Neural cell (in vitro differentiated cells): ENCODE data around the gene DNAJC8. TPM values are rescaled to one million over a fixed set of nuclear protein-coding genes. Genes with fewer than 3 reads are reported as not detected.

Experiments used
- H2AFZ ChIP-seq: fragments of 200-600, 300-800 bp; sonication (generic), shearing (Covaris generic); 2 replicates; pipeline ENCODE4 v1.6.0; 2014; ENCODE audit warnings: low read depth, mild to moderate bottlenecking, antibody characterized with exemption, low read length, moderate library complexity
- H3F3A ChIP-seq: fragments of 200-600 bp; shearing (Covaris generic); 2 replicates; pipeline ENCODE4 v1.6.1; 2016; ENCODE audit warnings: mild to moderate bottlenecking, moderate library complexity, mixed read lengths, antibody characterized with exemption, low read length; ENCODE audit not compliant: insufficient read depth, poor library complexity, severe bottlenecking
- H3K27ac ChIP-seq: fragments of 200-600, 300-800 bp; sonication (generic), shearing (Covaris generic); 2 replicates; pipeline ENCODE4 v1.5.1; 2014; ENCODE audit warnings: mild to moderate bottlenecking, low read length, moderate library complexity
- H3K27me3 ChIP-seq: fragments of 300-800, 200-600 bp; sonication (generic), shearing (Covaris generic); 2 replicates; pipeline ENCODE4 v1.6.0; 2014; ENCODE audit warnings: mild to moderate bottlenecking, low read depth, low read length, moderate library complexity; ENCODE audit not compliant: insufficient read depth
- H3K36me3 ChIP-seq: fragments of 300-800, 200-600 bp; sonication (generic), shearing (Covaris generic); 2 replicates; pipeline ENCODE4 v1.5.1; 2014; ENCODE audit warnings: mild to moderate bottlenecking, antibody characterized with exemption, low read length, moderate library complexity; ENCODE audit not compliant: insufficient read depth
- H3K4me2 ChIP-seq: fragments of 300-800, 200-600 bp; sonication (generic), shearing (Covaris generic); 2 replicates; pipeline ENCODE4 v1.6.0; 2014; ENCODE audit warnings: mild to moderate bottlenecking, low read length
- H3K4me3 ChIP-seq: fragments of 300-800, 200-600 bp; sonication (generic), shearing (Covaris generic); 2 replicates; pipeline ENCODE4 v1.5.1; 2014; ENCODE audit warnings: mild to moderate bottlenecking, low read length, moderate library complexity
- H3K79me2 ChIP-seq: fragments of 200-600 bp; shearing (Covaris generic); replicated peaks from 2 replicates; pipeline ENCODE4 v1.6.0; 2014; ENCODE audit warnings: mild to moderate bottlenecking, low read length, moderate library complexity; ENCODE audit not compliant: insufficient read depth
- H3K9ac ChIP-seq: fragments of 300-800, 200-600 bp; sonication (generic), shearing (Covaris generic); 2 replicates; pipeline ENCODE4 v1.6.1; 2016; ENCODE audit warnings: mild to moderate bottlenecking, low read length, mixed read lengths
- H3K9me2 ChIP-seq: fragments of 200-600 bp; shearing (Covaris generic); 2 replicates; pipeline ENCODE4 v1.6.1; 2016; ENCODE audit warnings: mild to moderate bottlenecking, low read length, mixed read lengths; ENCODE audit not compliant: insufficient read depth
- H3K9me3 ChIP-seq: fragments of 200-600, 300-800 bp; sonication (generic), shearing (Covaris generic); 2 replicates; pipeline ENCODE4 v1.6.1; 2016; ENCODE audit warnings: mild to moderate bottlenecking, mixed run types, low read length, moderate library complexity, mixed read lengths
- H4K20me1 ChIP-seq: fragments of 200-600 bp; shearing (Covaris generic); 2 replicates; pipeline ENCODE4 v1.6.1; 2016; ENCODE audit warnings: mild to moderate bottlenecking, mixed run types; ENCODE audit not compliant: insufficient read depth
- CTCF ChIP-seq: fragments of 450-650 bp; IDR thresholded peaks from 2 replicates; pipeline ENCODE4 v1.5.1; 2014; ENCODE audit warnings: antibody characterized with exemption, mild to moderate bottlenecking, moderate library complexity; ENCODE audit not compliant: poor library complexity, severe bottlenecking
- EP300 ChIP-seq: fragments of 450-650 bp; conservative IDR thresholded peaks from 2 replicates; pipeline ENCODE4 v1.6.1; 2014; ENCODE audit warnings: antibody characterized with exemption, mild to moderate bottlenecking, moderate library complexity; ENCODE audit not compliant: poor library complexity, severe bottlenecking
- EZH2 ChIP-seq: fragments of 200-600, 300-800 bp; shearing (Covaris generic), sonication (generic); IDR thresholded peaks from 2 replicates; pipeline ENCODE4 v1.6.1; 2014; ENCODE audit warnings: antibody characterized with exemption, low read length, borderline replicate concordance, mild to moderate bottlenecking; ENCODE audit not compliant: insufficient read depth, poor library complexity, severe bottlenecking
- MXI1 ChIP-seq: fragments of 450-650 bp; conservative IDR thresholded peaks from 2 replicates; pipeline ENCODE4 v1.6.1; 2014; ENCODE audit warnings: antibody characterized with exemption, mild to moderate bottlenecking; ENCODE audit not compliant: poor library complexity, severe bottlenecking
- POLR2AphosphoS5 ChIP-seq: IDR thresholded peaks from 2 replicates; pipeline ENCODE4 v1.6.1; 2012
- RAD21 ChIP-seq: fragments of 450-650 bp; conservative IDR thresholded peaks from 2 replicates; pipeline ENCODE4 v1.6.1; 2014; ENCODE audit warnings: antibody characterized with exemption, mild to moderate bottlenecking, moderate library complexity
- REST ChIP-seq: IDR thresholded peaks from 2 replicates; pipeline ENCODE4 v1.6.1; 2012; ENCODE audit warnings: borderline replicate concordance
- SMC3 ChIP-seq: fragments of 450-650 bp; conservative IDR thresholded peaks from 2 replicates; pipeline ENCODE4 v1.6.1; 2014; ENCODE audit warnings: antibody characterized with exemption, mild to moderate bottlenecking, moderate library complexity; ENCODE audit not compliant: poor library complexity
- TAF1 ChIP-seq: IDR thresholded peaks from 2 replicates; pipeline ENCODE4 v1.6.1; 2012; ENCODE audit warnings: low read depth
- polyA plus RNA-seq: library from polyadenylated mRNA; depleted of rRNA; stranded (reverse); fragments of >200 nt; gene quantifications from 2 replicates; pipeline ENCODE4 v1.2.3, GENCODE V29; 2014

The DNAJC8 gene
- polyA plus RNA-seq, 1 donor from 2014 or later: 184 TPM

GRCh38 chr1:28279721-28280120 lies 46.9 kb upstream of the DNAJC8 start:
- Histone ChIP-seq H3K27me3 (no peaks in the 10 kb centered on the region), H2AFZ (no peak overlapping the region), H3K9me2 (no peaks in the 10 kb centered on the region), H3K27ac (no peak overlapping the region), H3K4me3 (no peak overlapping the region), H3K9me3 (no peaks in the 10 kb centered on the region), H4K20me1 (no peaks in the 10 kb centered on the region), H3K79me2 (no peaks in the 10 kb centered on the region), H3K36me3 (no peaks in the 10 kb centered on the region), H3K4me2 (no peak overlapping the region), H3K9ac (no peak overlapping the region), H3F3A (no peaks in the 10 kb centered on the region)
- TF ChIP-seq CTCF: no peak

GRCh38 chr1:28278763-28279162 lies 45.9 kb upstream of the DNAJC8 start:
- no peaks in the 10 kb centered on the region for H3K36me3 ChIP-seq
- no peaks in the 10 kb centered on the region for H4K20me1 ChIP-seq
- TF ChIP-seq POLR2AphosphoS5 (no peak), EP300 (no peak), MXI1 (no peak), EZH2 (no peak), TAF1 (no peak), CTCF (no peak), SMC3 (no peak), REST (no peak), RAD21 (no peak)

More at GRCh38 chr1:28278763-28279162, 45.9 kb upstream of the DNAJC8 start:
- Histone ChIP-seq H3F3A (no peaks in the 10 kb centered on the region), H3K9me3 (no peaks in the 10 kb centered on the region), H2AFZ (no peak overlapping the region), H3K79me2 (no peaks in the 10 kb centered on the region), H3K27ac (no peak overlapping the region), H3K4me3 (no peak overlapping the region), H3K27me3 (no peaks in the 10 kb centered on the region), H3K4me2 (no peak overlapping the region), H3K9ac (no peak overlapping the region), H3K9me2 (no peaks in the 10 kb centered on the region)
